ENCODE results near the gene NSUN7. TPM values are rescaled to one million over a fixed set of nuclear protein-coding genes. Genes with fewer than 3 reads are reported as not detected.

The NSUN7 gene
- total RNA-seq, 1 donor from 2014 or later = 3.3 TPM

DNA sequence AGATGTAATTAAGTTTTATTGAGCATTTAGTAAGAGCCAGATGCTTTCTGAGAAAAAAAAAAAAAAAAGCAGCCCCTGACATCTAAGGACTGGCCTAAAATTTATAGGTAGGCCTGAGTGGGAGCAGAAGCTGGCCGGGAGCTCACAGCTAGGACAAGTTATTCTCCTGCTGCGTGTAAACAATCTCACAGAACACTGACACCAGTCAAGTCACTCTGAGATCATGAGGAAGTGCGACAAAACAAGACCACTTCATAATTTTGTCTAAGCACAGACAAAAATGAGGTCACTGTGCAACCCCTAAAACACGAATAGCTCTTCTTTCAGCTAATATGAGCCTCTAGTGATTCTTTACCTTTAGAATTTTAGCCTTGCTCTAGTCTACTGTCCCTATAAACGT is 15.3 kb upstream of the NSUN7 start:
- DNase-seq (ENCODE audit: low read depth) = no peak
- TF ChIP-seq, protein P1, sequence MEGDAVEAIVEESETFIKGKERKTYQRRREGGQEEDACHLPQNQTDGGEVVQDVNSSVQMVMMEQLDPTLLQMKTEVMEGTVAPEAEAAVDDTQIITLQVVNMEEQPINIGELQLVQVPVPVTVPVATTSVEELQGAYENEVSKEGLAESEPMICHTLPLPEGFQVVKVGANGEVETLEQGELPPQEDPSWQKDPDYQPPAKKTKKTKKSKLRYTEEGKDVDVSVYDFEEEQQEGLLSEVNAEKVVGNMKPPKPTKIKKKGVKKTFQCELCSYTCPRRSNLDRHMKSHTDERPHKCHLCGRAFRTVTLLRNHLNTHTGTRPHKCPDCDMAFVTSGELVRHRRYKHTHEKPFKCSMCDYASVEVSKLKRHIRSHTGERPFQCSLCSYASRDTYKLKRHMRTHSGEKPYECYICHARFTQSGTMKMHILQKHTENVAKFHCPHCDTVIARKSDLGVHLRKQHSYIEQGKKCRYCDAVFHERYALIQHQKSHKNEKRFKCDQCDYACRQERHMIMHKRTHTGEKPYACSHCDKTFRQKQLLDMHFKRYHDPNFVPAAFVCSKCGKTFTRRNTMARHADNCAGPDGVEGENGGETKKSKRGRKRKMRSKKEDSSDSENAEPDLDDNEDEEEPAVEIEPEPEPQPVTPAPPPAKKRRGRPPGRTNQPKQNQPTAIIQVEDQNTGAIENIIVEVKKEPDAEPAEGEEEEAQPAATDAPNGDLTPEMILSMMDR (conservative IDR thresholded peaks at IDR 0.05; ENCODE audit: low read depth, low read length) = no peak
- no peak overlapping the region for H3K4me3 ChIP-seq (ENCODE audit: low read depth, low read length)

DNA sequence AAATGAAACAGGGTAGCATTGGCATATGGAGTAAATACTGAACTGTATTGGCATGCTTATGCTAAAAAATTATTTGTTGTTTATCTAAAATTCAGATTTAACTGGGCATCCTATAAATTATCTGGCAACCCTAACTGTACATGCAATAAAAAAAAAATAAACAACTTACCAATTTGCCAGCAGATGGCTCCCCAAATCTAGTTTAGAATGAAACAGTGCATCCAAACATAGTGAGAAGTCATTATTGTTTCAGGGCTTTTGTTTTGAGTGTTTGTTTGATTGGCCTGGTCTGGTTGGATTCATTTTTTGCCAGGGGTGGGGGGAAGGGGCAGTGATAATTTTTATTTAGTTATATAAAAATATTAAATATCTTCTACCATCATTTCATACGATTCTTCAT is 12.8 kb upstream of the NSUN7 start:
- TF ChIP-seq, protein P1 (conservative IDR thresholded peaks at IDR 0.05; ENCODE audit: low read depth, low read length) = peak; percentile 59
- no peak overlapping the region for H3K4me3 ChIP-seq (ENCODE audit: low read depth, low read length)
- DNase-seq (ENCODE audit: low read depth) = no peak

DNA sequence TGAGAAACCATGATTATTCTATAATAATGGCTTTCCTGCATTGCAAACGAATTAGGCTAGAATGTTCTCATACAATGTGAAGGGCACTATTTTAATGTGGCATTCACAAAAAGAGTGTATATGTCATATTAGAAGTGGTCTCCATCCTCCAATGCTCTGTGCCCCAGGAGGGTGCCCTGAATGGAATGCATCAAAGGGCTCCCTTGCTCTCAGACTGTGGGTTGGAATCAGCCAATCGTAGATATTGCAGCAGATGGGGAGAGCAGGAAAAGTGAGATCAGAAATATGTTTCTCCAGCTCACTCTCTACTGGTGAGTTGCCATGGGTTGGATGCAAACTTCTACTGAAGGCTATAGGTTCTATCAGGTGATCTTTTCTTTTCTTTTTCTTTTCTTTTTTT is 11.9 kb upstream of the NSUN7 start:
- H3K4me3 ChIP-seq (ENCODE audit: low read depth, low read length) = no peak overlapping the region
- TF ChIP-seq, protein P1 (conservative IDR thresholded peaks at IDR 0.05; ENCODE audit: low read depth, low read length) = no peak
- no peak for DNase-seq (ENCODE audit: low read depth)

DNA sequence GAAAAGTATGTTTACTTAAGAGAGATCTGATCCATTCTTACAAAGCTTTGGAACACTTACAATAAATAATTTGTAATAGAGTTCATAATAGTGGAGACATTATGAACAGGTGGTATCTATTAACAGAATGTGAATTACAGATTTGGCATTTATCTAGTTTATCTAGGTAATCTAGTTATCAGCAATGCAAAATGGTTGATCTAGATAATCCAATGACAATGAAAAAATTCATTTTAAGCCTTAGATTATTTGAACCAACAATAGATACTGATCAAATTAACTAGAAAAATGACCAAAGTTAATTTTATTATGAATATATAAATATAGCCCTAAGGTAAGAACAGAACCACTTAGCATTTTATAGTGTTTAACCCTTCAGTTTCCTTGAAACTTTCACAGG is 10.4 kb upstream of the NSUN7 start:
- TF ChIP-seq, protein P1 (conservative IDR thresholded peaks at IDR 0.05; ENCODE audit: low read depth, low read length) = no peak
- H3K4me3 ChIP-seq (ENCODE audit: low read depth, low read length) = no peak overlapping the region
- no peak for DNase-seq (ENCODE audit: low read depth)

DNA sequence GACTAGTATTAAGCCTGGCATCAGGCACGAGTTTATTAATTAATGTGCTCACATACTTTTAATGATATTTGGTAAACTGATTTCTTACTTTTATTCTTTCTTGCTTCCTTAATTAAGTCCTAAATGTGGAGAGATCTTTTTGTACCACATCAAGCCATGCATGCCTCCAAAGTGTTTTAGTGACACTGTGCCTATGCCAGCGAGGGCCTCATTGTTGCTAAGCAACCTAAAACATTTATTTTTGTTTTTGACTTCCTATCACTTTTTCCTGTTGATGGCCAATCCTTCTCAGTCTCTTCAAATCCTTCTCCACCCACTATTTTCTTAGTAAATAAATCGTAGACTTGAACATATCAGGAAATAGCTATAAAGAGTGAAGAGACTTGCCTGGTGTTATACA is 5.5 kb upstream of the NSUN7 start:
- no peak overlapping the region for H3K4me3 ChIP-seq (ENCODE audit: low read depth, low read length)
- no peak for DNase-seq (ENCODE audit: low read depth)
- TF ChIP-seq, protein P1 (conservative IDR thresholded peaks at IDR 0.05; ENCODE audit: low read depth, low read length) = no peak

DNA sequence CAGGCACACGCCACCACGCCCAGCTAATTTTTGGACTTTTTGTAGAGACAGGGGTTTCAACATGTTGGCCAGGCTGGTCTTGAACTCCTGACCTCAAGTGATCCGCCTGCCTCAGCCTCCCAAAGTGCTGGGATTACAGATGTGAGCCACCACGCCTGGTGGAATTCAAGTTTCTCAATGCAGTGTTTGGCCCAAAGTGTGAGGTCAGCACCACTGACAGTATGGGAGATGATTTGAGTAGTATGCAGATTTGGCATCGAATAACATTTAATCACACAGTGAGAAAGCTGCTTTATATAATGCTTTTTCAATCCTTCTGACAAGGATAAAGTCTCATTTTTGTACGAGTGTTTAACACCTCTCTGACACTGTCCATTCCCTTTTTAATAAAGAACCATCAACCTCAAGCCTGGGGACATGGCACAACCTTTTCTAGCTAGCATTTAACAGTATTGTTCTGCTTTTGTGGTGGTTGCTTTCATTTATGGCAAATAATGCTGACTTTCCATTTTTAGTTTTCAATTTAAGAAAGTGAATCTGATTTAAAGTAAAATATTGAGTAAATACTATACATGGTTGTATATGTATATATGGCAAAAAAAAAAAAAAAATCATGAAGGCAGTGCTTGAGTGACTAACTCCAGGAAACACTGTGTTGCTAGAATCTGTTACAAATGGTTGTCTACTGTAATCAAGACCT is 4.3 kb upstream of the NSUN7 start:
- no peak for DNase-seq (ENCODE audit: low read depth)
- H3K4me3 ChIP-seq (ENCODE audit: low read depth, low read length) = no peak overlapping the region
- TF ChIP-seq, protein P1 (conservative IDR thresholded peaks at IDR 0.05; ENCODE audit: low read depth, low read length) = no peak

DNA sequence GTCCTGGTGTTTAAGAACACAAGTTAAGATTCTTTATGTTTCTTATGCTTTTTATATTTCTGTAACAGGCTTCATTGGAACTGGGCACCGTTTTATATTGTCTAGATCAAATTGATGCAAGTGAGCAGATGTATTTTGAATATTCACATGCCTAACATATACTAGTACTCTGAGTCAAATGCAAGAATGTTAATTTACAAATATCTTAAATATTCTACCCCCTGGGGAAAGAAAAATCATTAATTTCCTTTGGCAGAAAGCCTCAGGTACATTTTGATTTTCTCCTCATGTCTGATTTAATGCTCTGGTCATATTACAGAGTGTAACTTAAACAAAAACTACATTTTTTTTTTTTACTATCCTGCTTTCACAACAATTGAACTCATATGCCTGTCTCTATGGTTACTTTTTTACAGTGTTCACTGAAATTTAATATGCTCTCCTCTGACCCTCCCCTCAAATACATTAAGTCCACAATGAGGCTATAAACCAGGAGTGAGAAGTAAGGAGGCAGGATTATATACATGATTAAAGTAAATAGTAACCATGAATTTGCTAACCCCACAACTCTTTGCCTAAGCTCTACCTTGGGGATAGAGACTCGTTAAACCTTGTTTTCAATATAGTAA is 2.4 kb upstream of the NSUN7 start:
- no peak for DNase-seq (ENCODE audit: low read depth)
- TF ChIP-seq, protein P1 (conservative IDR thresholded peaks at IDR 0.05; ENCODE audit: low read depth, low read length) = no peak
- H3K4me3 ChIP-seq (ENCODE audit: low read depth, low read length) = no peak overlapping the region

Measured in epithelial cell of proximal tubule (primary cell).